Activated CD8-positive, alpha-beta T cell treated with anti-CD3 and anti-CD28 coated beads, Interleukin-2, amount 10 ng/mL, durations not matched to agents 7 days and 5 days (primary cell): Measurements from ENCODE around the gene E2F1. TPM values are rescaled to one million over a fixed set of nuclear protein-coding genes. Genes with fewer than 3 reads are reported as not detected.

Experiments used
- ATAC-seq: fragments of 150-1000 bp; cut with Tn5 transposase; one replicate; pipeline ENCODE4 v1.10.0; 2021; ENCODE audit warnings: moderate library complexity
- CTCF ChIA-PET: fragments of 350-600 bp; sonication (Branson Sonifier 250); formaldehyde crosslinking; loops from one replicate; lab custom pipeline; 2021; ENCODE audit warnings: antibody characterized with exemption; lab: Charles Lee
- POLR2A ChIA-PET: fragments of 350-600 bp; sonication (Branson Sonifier 250); formaldehyde crosslinking; loops from one replicate; lab custom pipeline; 2021; ENCODE audit warnings: antibody characterized with exemption; lab: Charles Lee
- DNase-seq: peaks from one replicate; pipeline ENCODE4 v3.0.0-alpha.2; 2020
- H3K27ac Mint-ChIP-seq: one replicate; pipeline ENCODE4 v1.8.0; 2021; ENCODE audit warnings: mild to moderate bottlenecking, mixed read lengths
- H3K27me3 Mint-ChIP-seq: one replicate; pipeline ENCODE4 v1.8.0; 2021; ENCODE audit warnings: low read depth, mixed read lengths
- H3K36me3 Mint-ChIP-seq: one replicate; pipeline ENCODE4 v1.8.0; 2021; ENCODE audit warnings: low read depth, mixed read lengths
- H3K4me1 Mint-ChIP-seq: one replicate; pipeline ENCODE4 v1.8.0; 2021; ENCODE audit warnings: low read depth, mixed read lengths
- H3K4me3 Mint-ChIP-seq: one replicate; pipeline ENCODE4 v1.8.0; 2021; ENCODE audit warnings: mild to moderate bottlenecking, mixed read lengths
- H3K9me3 Mint-ChIP-seq: one replicate; pipeline ENCODE4 v1.8.0; 2022; ENCODE audit warnings: mixed read lengths; ENCODE audit not compliant: insufficient read depth
- total RNA-seq, 2 experiments: library from RNA; stranded (reverse); gene quantifications; one replicate each; pipeline ENCODE4 v1.2.3, GENCODE V29; 2021

E2F1 gene
- total RNA-seq, 2 experiments from 2014 or later, result 74.5 to 80.8 TPM

DNA sequence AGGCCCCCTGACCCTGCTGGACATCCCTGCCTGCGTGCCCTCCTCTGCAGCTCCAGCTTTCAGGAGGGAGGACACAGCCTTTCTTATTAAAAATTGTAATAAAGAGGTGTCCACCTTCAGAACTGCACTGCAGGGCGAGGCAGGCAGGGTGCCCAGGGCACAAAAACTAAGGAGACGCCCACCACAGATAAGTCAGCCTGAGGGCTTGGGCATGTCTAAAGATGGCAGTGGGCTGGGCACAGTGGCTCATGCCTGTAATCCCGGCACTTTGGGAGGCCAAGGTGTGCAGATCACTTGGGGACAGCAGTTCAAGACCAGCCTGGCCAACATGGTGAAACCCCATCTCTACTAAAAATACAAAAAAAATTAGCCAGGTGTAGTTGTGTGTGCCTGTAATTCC, 31.0 kb downstream of the E2F1 start:
- no peaks in the 10 kb centered on the region for H3K9me3 Mint-ChIP-seq
- no peaks in the 10 kb centered on the region for H3K27me3 Mint-ChIP-seq
- ATAC-seq, result no peak
- DNase-seq, result no peak
- ChIA-PET CTCF (interaction anchor here (0.6 to 4.8 kb wide), 3 partner anchors 9 to 183 kb away, joined by 4 to 25 read pairs (median 7); partner anchors contain the start of gene ACTL10), POLR2A (no interaction called here)
- no peaks in the 10 kb centered on the region for H3K4me1 Mint-ChIP-seq
- no peak overlapping the region for H3K4me3 Mint-ChIP-seq
- H3K36me3 Mint-ChIP-seq, result peaks cover 5% of the 10 kb centered on the region
- no peak overlapping the region for H3K27ac Mint-ChIP-seq

DNA sequence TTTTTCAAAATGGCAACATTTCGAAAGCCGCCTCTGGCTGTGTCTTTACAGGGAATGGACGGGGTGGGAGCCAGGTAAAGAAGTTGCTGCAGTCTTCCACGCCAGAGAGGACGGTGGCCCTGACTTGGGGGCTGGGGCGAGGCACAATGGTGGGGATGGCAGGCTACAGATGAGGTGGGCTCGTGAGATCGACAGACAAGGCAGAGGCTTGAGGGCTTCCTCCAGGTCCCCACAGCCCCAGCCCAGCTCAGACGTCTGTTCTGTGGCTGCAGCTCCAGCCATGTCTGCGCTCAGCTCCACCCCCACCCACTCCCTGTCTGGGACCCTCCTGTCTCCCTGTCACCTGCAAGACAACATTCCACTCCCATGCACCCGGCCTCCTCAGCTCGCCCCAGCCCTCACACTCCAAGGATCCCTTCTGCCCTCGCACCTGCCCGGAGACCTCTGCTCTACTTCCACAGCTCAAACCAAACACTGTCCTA, 31.5 kb downstream of the E2F1 start:
- ChIA-PET CTCF (interaction anchor here (0.6 to 4.8 kb wide), 4 partner anchors 8 to 183 kb away, joined by 4 to 25 read pairs (median 9); partner anchors contain the start of genes ACTL10 and C20orf144), POLR2A (no interaction called here)

DNA sequence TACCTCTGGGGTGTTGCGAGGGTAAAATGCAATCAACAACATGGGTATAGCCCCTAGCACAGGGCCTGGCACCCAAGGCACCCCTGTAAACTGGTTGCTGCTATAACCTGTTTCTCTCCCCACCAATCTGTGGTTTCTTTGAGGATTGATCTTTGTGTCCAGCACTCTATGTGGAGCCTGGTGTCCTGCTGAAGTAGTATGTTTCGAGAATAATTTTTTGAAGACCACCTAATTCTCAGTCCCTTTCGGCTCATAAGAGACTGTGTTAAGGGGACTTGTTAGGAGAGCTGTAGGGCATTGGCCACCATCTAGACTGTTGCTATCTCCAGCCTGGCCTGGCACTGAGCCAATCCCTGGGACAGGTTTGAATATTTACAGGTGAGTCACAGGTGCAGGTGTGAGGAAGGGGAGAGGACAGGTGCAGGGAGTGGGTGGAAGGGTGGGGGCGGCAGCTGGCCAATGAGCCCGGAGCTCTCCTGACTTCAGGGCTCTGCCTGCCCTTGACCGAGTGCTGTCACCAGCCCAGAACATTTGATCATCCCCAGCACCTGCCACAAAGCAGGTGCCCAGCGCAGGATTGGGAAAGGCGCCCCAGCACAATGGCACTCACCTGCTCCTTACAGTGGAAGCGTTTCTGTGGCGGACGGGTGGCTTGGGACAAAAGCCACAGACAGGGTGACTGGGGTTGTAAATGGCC, 32.1 kb downstream of the E2F1 start:
- CTCF ChIA-PET, result interaction anchor here (1.0 to 4.8 kb wide), 10 partner anchors 9 to 208 kb away, joined by 3 to 25 read pairs (median 4); partner anchors contain the start of genes ACTL10, C20orf144 and CBFA2T2
- Mint-ChIP-seq H3K27ac (no peak overlapping the region), H3K4me3 (no peak overlapping the region), H3K9me3 (no peaks in the 10 kb centered on the region), H3K36me3 (peaks cover 5% of the 10 kb centered on the region), H3K27me3 (no peaks in the 10 kb centered on the region), H3K4me1 (peaks cover 4% of the 10 kb centered on the region)
- POLR2A ChIA-PET, result interaction anchor here (0.6 to 1.0 kb wide), 3 partner anchors 9 to 203 kb away, joined by 3 to 4 read pairs (median 3); no protein-coding TSS in a partner anchor
- DNase-seq, result no peak
- no peak for ATAC-seq

More for the DNA sequence above, 31.5 kb downstream of the E2F1 start:
- no peaks in the 10 kb centered on the region for H3K9me3 Mint-ChIP-seq
- no peak overlapping the region for H3K27ac Mint-ChIP-seq
- ATAC-seq (no peak), DNase-seq (no peak)
- H3K4me3 Mint-ChIP-seq, result no peak overlapping the region
- peaks cover under 1% of the 10 kb centered on the region for H3K4me1 Mint-ChIP-seq
- peaks cover 5% of the 10 kb centered on the region for H3K36me3 Mint-ChIP-seq
- no peaks in the 10 kb centered on the region for H3K27me3 Mint-ChIP-seq

- peak; percentile 63 for ATAC-seq
- H3K4me1 Mint-ChIP-seq, result peaks cover 4% of the 10 kb centered on the region
- peak overlapping the region; percentile 1 for H3K27ac Mint-ChIP-seq
- H3K4me3 Mint-ChIP-seq, result no peak overlapping the region
- H3K36me3 Mint-ChIP-seq, result peaks cover 2% of the 10 kb centered on the region
- ChIA-PET CTCF (interaction anchor here (0.7 to 4.8 kb wide), 11 partner anchors 9 to 207 kb away, joined by 3 to 25 read pairs (median 4); partner anchors contain the start of genes ACTL10, C20orf144 and CBFA2T2), POLR2A (interaction anchor here (0.6 to 1.0 kb wide), 4 partner anchors 10 to 752 kb away, joined by 3 to 4 read pairs (median 3); no protein-coding TSS in a partner anchor)
- peak; percentile 58 for DNase-seq
- H3K27me3 Mint-ChIP-seq, result no peaks in the 10 kb centered on the region
- no peaks in the 10 kb centered on the region for H3K9me3 Mint-ChIP-seq
These were observed 32.8 kb downstream of the E2F1 start for GRCh38 chr20:33653218-33653899.

GRCh38 chr20:33651562-33652048, 34.6 kb downstream of the E2F1 start:
- Mint-ChIP-seq H3K9me3 (no peaks in the 10 kb centered on the region), H3K4me1 (peaks cover 15% of the 10 kb centered on the region), H3K27me3 (no peaks in the 10 kb centered on the region), H3K27ac (no peak overlapping the region), H3K36me3 (peaks cover 2% of the 10 kb centered on the region), H3K4me3 (no peak overlapping the region)
- ChIA-PET POLR2A (interaction anchor here (0.5 to 1.3 kb wide), 3 partner anchors 12 to 15 kb away, joined by 3 to 4 read pairs (median 3); partner anchors contain the start of gene ACTL10), CTCF (interaction anchor here (0.9 to 3.5 kb wide), 2 partner anchors 12 to 194 kb away, joined by 3 to 20 read pairs; no protein-coding TSS in a partner anchor)
- ATAC-seq (no peak), DNase-seq (no peak)

DNA sequence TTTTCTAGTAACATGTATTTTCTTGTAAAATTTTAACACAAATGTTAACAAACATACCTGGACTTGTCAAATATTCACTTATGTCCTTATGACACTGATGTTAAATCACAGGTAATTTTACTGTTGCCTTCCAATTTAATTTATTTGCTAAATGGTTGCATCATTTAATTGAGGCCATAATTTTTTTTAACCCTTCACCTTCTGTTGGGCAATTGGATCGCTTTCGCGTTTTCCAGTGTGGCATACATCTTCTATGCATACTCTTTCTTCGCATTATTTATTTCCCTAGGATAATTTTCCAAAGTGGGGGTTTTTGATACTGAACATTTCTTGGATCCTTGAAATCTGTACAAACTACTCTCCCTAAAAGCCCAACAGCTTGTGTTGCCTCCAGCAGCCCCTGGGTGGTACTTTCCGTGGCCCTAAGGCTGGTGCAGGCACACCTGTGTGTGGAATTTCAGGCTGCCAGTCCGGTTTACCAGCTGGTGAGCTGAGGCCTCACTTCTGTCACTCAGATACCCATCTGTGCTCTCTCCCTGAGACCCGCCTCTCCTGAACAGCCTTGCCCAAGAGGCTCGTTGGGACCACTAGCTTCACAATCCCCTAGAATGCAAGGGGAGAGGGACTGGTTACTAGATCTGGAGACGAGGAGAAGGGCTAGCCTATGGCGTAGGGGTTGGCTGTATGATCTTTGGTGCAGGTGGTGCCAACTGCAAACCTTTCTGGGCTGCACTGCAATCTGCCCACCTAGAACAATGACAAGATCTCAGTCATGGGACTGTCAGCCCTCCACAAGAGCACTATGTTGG, 35.2 kb downstream of the E2F1 start:
- no peaks in the 10 kb centered on the region for H3K9me3 Mint-ChIP-seq
- POLR2A ChIA-PET, result interaction anchor here (0.5 to 1.3 kb wide), 4 partner anchors 11 to 16 kb away, joined by 3 to 4 read pairs (median 3); partner anchors contain the start of gene ACTL10
- no peak overlapping the region for H3K27ac Mint-ChIP-seq
- peaks cover 4% of the 10 kb centered on the region for H3K36me3 Mint-ChIP-seq
- ATAC-seq (no peak), DNase-seq (no peak)
- CTCF ChIA-PET, result interaction anchor here (1.9 to 3.5 kb wide), 2 partner anchors 12 to 194 kb away, joined by 6 to 20 read pairs; partner anchors contain the start of gene C20orf144
- peaks cover 15% of the 10 kb centered on the region for H3K4me1 Mint-ChIP-seq
- no peaks in the 10 kb centered on the region for H3K27me3 Mint-ChIP-seq
- H3K4me3 Mint-ChIP-seq, result no peak overlapping the region

- ChIA-PET POLR2A (interaction anchor here (0.9 kb wide), 1 partner anchor 13 kb away, joined by 3 read pairs; no protein-coding TSS in a partner anchor), CTCF (interaction anchor here (1.9 kb wide), 1 partner anchor 13 kb away, joined by 6 read pairs; the partner anchor contains the start of gene C20orf144)
These were observed 36.0 kb downstream of the E2F1 start for GRCh38 chr20:33650111-33650752.

GRCh38 chr20:33649201-33649681, 36.9 kb downstream of the E2F1 start:
- ChIA-PET CTCF (interaction anchor here (1.1 to 1.9 kb wide), 5 partner anchors 14 to 192 kb away, joined by 3 to 6 read pairs (median 6); partner anchors contain the start of genes ACTL10 and C20orf144), POLR2A (no interaction called here)
- peaks cover 15% of the 10 kb centered on the region for H3K4me1 Mint-ChIP-seq
- DNase-seq, result no peak
- no peak for ATAC-seq
- no peaks in the 10 kb centered on the region for H3K9me3 Mint-ChIP-seq
- H3K27ac Mint-ChIP-seq, result no peak overlapping the region
- no peak overlapping the region for H3K4me3 Mint-ChIP-seq
- H3K27me3 Mint-ChIP-seq, result no peaks in the 10 kb centered on the region
- peaks cover 16% of the 10 kb centered on the region for H3K36me3 Mint-ChIP-seq

More at GRCh38 chr20:33650111-33650752, 36.0 kb downstream of the E2F1 start:
- Mint-ChIP-seq H3K27me3 (no peaks in the 10 kb centered on the region), H3K9me3 (no peaks in the 10 kb centered on the region), H3K27ac (no peak overlapping the region), H3K36me3 (peaks cover 10% of the 10 kb centered on the region), H3K4me1 (peaks cover 15% of the 10 kb centered on the region), H3K4me3 (no peak overlapping the region)
- no peak for DNase-seq
- ATAC-seq, result no peak

DNA sequence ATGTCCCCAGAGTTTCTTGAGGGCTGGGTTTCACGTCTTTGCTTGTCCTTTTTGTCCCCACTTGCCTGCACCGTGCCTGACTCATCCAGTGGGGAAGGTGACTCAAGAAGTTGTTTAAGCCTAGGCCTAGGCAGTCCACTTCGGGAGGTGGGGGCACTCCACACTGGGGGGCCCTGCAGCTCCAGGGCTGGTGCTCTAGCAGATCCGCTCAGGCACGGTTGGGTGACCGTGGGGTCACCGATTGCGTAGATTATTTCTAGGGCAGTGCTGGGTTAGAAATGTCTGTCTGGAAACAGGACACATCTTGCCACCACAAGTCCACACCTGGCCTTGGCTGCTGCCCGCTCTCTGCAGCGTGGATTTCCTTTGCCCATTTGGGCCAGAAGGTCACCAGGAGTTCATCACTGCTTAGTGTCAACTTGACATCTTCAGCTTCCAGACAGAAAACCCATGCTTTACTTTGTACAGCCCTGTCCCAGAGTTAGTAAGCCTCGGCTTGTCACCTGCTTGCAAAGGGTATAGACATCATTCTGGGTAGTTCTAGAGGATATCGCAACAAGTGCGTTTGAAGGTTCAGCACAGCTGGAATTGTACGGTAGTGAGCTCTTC, 37.7 kb downstream of the E2F1 start:
- CTCF ChIA-PET, result interaction anchor here (1.1 to 1.7 kb wide), 4 partner anchors 18 to 191 kb away, joined by 3 to 6 read pairs (median 6); partner anchors contain the start of gene ACTL10
- Mint-ChIP-seq H3K9me3 (no peaks in the 10 kb centered on the region), H3K4me1 (peaks cover 15% of the 10 kb centered on the region), H3K36me3 (peaks cover 16% of the 10 kb centered on the region), H3K27ac (no peak overlapping the region), H3K27me3 (no peaks in the 10 kb centered on the region), H3K4me3 (no peak overlapping the region)
- ATAC-seq (no peak), DNase-seq (no peak)
- POLR2A ChIA-PET, result no interaction called here
